NB4 (cell line): ENCODE data around the gene MPZ.
"Not testable (repeated sequence)": the region's sequence is repeated elsewhere in the genome, so short reads cannot be mapped to it uniquely, and the experiment has no call there.

ENCODE experiments used
- DNase-seq: peaks from one replicate; pipeline ENCODE4 v3.0.0; 2010; ENCODE audit warnings: low read depth
- H3K4me3 ChIP-seq: one replicate; pipeline ENCODE4 v1.5.1; 2011; ENCODE audit warnings: mild to moderate bottlenecking, low read depth, low read length, moderate library complexity
- MYC ChIP-seq: IDR thresholded peaks from 2 replicates; pipeline ENCODE4 v1.6.1; 2011; ENCODE audit warnings: low read depth, low read length
- POLR2A ChIP-seq: IDR thresholded peaks from 2 replicates; pipeline ENCODE4 v1.6.1; 2011; ENCODE audit warnings: mild to moderate bottlenecking; ENCODE audit not compliant: insufficient read length; ENCODE audit errors: extremely low read depth
- TF ChIP-seq, protein P1 (sequence below): IDR thresholded peaks from 2 replicates; pipeline ENCODE4 v1.6.1; 2011; ENCODE audit warnings: low read depth, low read length
- TF ChIP-seq, protein P2 (sequence below): IDR thresholded peaks from one replicate; pipeline ENCODE4 v1.5.1; 2012; ENCODE audit warnings: low read depth, low read length

Gene MPZ

DNA sequence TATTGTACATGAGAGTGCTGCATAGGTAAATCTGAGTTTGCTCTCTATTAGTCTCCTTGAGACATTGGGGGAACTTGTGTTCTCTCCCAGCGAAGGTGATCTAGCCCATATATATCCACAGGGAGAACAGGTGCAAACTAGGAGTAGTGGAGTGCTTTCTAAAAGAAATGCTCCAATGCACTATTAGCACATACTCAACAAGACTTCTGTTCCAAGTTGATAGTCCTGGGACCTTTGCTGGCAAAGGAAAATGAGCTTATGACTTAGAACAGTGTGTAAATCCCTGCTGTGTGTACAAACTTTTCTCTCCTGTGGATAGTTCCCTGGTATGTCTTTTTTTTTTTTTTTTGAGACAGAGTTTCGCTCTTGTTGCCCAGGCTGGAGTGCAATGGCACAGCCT is 32.4 kb upstream of the MPZ start:
- TF ChIP-seq, protein P1, sequence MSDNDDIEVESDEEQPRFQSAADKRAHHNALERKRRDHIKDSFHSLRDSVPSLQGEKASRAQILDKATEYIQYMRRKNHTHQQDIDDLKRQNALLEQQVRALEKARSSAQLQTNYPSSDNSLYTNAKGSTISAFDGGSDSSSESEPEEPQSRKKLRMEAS, result no peak
- TF ChIP-seq MYC (no peak), POLR2A (no peak)
- TF ChIP-seq, protein P2, sequence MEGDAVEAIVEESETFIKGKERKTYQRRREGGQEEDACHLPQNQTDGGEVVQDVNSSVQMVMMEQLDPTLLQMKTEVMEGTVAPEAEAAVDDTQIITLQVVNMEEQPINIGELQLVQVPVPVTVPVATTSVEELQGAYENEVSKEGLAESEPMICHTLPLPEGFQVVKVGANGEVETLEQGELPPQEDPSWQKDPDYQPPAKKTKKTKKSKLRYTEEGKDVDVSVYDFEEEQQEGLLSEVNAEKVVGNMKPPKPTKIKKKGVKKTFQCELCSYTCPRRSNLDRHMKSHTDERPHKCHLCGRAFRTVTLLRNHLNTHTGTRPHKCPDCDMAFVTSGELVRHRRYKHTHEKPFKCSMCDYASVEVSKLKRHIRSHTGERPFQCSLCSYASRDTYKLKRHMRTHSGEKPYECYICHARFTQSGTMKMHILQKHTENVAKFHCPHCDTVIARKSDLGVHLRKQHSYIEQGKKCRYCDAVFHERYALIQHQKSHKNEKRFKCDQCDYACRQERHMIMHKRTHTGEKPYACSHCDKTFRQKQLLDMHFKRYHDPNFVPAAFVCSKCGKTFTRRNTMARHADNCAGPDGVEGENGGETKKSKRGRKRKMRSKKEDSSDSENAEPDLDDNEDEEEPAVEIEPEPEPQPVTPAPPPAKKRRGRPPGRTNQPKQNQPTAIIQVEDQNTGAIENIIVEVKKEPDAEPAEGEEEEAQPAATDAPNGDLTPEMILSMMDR, result no peak
- H3K4me3 ChIP-seq, result no peak overlapping the region

DNA sequence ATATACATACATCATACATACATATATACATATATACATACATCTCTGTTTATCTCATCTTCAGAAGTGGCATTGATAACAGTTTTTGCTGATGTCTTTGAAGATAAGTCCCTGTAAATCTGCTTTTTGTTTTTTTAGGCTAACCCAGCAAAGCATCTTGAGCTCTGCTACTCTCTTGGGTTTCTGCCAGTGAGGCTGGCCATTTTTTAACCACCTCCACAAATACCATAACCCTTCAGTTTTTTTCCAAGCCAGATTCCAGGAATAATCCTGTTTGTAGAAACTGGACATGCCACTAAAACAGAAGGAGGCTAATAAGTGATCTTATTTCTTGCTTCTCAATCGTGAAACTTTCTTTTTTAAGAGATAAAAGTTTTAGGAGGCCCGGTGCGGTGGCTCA is 26.0 kb upstream of the MPZ start:
- H3K4me3 ChIP-seq, result no peak overlapping the region
- no peak for DNase-seq
- TF ChIP-seq, protein P2, result no peak
- TF ChIP-seq MYC (no peak), POLR2A (no peak)
- TF ChIP-seq, protein P1, result no peak

More for the DNA sequence above, 32.4 kb upstream of the MPZ start:
- DNase-seq, result no peak

DNA sequence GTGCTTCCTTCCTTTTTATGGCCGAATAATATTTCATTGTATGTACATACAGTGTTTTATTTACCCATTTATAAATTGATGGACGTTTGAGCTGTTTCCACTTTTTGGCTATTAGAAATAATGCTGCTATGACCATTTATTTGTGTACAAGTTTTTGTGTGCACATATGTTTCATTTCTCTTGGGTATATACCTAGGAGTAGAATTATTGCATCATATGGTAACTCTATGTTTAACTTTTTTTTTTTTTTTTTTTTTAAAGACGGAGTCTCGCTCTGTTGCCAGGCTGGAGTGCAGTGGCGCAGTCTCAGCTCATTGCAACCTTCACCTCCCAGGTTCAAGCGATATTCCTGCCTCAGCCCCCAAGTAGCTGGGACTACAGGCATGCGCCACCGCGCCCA is 23.4 kb upstream of the MPZ start:
- H3K4me3 ChIP-seq, result no peak overlapping the region
- TF ChIP-seq, protein P1, result no peak
- TF ChIP-seq, protein P2, result no peak
- TF ChIP-seq MYC, result no peak
- no peak for TF ChIP-seq POLR2A
- no peak for DNase-seq

DNA sequence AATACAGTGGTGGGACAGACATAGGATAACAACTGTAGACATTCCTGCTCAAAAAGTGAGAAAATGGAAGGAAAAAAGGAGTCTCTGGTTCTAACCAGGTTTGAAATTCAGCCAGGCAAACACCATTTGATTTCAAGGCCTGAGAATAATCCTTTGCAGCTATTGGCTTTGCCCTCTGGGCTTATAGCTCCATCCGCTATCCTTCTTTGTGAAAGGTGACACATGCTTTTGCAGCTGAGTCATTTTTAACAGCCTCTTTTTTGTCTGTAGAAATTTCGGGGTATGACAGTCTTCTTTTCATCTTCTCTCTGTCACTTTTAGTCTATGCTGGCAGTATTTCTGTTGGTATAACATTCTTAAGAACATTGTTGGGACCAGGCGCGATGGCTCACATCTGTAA is 20.6 kb upstream of the MPZ start:
- DNase-seq, result no peak

DNA sequence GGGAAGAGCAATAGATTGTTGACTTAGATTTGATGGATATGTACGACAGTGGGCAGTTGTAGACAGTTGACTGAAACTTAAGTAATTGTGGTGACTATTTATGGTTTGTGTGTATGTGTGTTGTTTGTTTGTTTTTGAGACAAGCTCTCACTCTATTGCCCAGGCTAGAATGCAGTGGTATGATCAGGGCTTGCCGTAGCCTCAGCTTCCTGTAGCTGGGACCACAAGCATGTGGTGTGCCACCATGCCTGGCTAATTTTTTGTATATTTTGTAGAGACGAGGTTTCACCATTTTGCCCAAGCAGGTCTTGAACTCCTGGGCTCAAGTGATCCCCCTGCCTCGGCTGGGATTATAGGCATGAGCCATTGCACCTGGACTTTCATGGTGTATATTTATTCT is 14.3 kb upstream of the MPZ start:
- TF ChIP-seq, protein P2, result no peak
- TF ChIP-seq, protein P1, result no peak
- no peak for TF ChIP-seq POLR2A
- no peak for TF ChIP-seq MYC
- H3K4me3 ChIP-seq, result no peak overlapping the region
- DNase-seq, result no peak

More for the DNA sequence above, 20.6 kb upstream of the MPZ start:
- TF ChIP-seq MYC, result no peak
- TF ChIP-seq, protein P1, result no peak
- TF ChIP-seq, protein P2, result no peak
- no peak for TF ChIP-seq POLR2A
- no peak overlapping the region for H3K4me3 ChIP-seq

DNA sequence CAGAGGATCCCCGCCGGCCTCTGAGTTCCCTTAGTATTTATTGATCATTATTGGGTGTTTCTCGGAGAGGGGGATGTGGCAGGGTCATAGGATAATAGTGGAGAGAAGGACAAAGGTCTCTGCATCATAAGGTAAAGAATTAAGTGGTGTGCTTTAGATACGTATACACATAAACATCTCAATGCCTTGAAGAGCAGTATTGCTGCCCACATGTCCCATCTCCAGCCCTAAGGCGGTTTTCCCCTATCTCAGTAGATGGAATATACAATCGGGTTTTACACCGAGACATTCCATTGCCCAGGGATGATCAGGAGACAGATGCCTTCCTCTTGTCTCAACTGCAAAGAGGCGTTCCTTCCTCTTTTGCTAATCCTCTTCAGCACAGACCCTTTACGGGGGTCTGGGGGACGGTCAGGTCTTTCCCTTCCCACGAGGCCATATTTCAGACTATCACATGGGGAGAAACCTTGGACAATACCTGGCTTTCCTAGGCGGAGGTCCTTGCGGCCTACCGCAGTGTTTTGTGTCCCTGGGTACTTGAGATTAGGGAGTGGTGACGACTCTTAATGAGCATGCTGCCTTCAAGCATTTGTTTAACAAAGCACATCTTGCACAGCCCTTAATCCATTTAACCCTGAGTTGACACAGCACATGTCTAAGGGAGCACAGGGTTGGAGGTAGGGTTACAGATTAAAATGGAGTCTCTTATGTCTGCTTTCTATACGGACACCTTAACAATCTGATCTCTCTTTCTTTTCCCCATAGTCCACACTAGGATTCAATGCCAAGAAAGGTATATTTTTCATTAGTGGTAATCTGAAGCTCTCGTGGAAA is 6.3 kb upstream of the MPZ start:
- not testable (repeated sequence) for DNase-seq

More for the DNA sequence above, 6.3 kb upstream of the MPZ start:
- H3K4me3 ChIP-seq, result not testable (repeated sequence)
